CD4-positive, alpha-beta T cell treated with Interleukin-21 for 1 hour (primary cell): ENCODE data around the gene ERC1.
"Not testable (repeated sequence)": the region's sequence is repeated elsewhere in the genome, so short reads cannot be mapped to it uniquely, and the experiment has no call there.

Experiments used
- DNase-seq: peaks from one replicate; pipeline ENCODE4 v3.0.0-alpha.2; 2020

ERC1 gene

GRCh38 chr12:1246637-1247036, 255.6 kb downstream of the ERC1 start:
- no peak for DNase-seq

GRCh38 chr12:1250641-1251040, 259.6 kb downstream of the ERC1 start:
- DNase-seq, result no peak

DNA sequence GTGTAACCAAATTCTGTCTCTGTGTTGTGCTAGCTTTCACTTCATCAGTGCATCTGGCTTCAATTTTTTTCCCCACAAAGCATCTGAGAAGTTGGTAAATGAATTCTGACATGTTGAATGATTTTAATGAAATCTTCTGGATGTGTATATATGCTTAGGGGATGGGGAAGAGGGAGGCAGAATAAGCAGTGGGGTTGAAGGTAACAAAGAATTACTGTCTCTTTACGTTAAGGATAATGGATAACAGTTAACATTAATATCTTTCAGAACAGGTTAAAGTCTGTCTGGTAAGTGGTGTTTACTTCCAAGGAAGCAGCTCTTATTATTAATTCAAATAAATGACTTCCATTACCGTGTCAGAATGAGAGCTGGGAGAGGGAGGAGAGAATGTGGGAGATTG, 261.7 kb downstream of the ERC1 start:
- no peak for DNase-seq

DNA sequence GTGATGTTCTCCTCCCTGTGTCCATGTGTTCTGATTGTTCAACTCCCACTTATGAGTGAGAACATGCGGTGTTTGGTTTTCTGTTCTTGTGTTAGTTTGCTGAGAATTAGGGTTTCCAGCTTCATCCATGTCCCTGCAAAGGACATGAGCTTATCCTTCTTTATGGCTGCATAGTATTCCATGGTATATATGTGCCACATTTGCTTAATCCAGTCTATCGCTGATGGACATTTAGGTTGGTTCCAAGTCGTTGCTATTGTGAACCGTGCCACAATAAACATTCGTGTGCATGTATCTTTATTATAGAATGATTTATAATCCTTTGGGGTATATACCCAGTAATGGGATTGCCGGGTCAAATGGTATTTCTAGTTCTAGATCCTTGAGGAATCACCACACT, 264.1 kb downstream of the ERC1 start:
- not testable (repeated sequence) for DNase-seq

- not testable (repeated sequence) for DNase-seq
Observed at GRCh38 chr12:1255854-1256253, 264.8 kb downstream of the ERC1 start.

- no peak for DNase-seq
Observed at GRCh38 chr12:1256285-1256684, 265.3 kb downstream of the ERC1 start.

- DNase-seq, result no peak
Observed at GRCh38 chr12:1256991-1257390, 266.0 kb downstream of the ERC1 start.

GRCh38 chr12:1262011-1262410, 271.0 kb downstream of the ERC1 start:
- no peak for DNase-seq

DNA sequence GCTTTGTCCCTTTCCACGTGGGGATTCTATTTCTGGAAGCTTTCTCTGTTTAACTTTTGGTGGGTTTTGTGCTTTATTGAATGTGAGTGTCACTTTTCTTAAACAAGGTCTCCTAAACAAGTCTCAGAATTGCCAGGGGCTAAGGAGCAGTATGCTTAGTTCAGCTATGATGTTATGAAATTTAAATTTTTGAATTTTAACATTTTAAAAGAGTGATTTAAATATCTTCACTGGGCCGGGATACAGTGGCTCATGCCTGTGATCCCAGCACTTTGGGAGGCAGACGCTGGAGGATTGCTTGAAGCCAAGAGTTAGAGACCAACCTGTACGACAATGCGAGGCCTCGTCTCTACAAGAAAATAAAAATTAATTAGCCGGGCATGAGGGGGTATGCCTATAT, 276.2 kb downstream of the ERC1 start:
- DNase-seq, result no peak

GRCh38 chr12:1272142-1272541, 281.1 kb downstream of the ERC1 start:
- peak; percentile 4 for DNase-seq

DNA sequence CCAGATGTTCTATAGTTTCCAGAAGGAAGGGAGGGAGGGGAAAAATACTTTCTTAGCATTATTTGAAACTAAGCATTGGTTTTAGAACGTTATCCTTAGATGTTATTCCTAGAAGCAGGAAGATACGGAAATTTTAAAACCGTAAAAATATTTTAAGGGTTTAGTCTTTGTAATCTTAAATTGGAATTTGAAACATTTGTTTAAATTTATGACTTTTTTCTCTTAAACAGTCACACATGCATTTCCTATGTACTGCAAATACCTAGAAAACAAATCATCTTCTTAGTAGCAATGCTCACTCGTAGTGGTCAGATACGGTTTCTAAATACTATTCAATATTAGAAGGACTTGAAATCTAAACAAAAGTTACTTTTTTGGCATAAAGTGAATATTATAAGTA, 282.0 kb downstream of the ERC1 start:
- DNase-seq, result no peak

DNA sequence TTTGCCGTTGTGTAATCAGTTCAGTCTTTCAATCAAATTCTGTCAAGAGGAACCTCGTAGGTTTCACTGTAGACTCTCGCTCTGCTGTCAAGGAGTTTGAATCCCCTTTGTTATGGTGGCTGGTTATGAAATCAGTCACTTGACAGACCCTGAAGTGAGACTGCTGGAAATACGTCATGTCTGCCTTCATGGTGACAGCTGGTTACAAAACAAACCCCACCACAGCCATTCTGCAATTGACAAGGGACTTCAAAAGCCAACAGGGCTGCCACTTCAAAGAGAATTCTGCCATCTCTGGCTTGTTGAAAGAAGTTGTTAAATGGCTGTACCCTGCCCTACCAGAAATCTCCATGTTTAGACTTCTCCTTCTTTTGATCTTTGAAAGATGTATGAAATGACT, 286.9 kb downstream of the ERC1 start:
- DNase-seq, result peak; percentile 47

DNA sequence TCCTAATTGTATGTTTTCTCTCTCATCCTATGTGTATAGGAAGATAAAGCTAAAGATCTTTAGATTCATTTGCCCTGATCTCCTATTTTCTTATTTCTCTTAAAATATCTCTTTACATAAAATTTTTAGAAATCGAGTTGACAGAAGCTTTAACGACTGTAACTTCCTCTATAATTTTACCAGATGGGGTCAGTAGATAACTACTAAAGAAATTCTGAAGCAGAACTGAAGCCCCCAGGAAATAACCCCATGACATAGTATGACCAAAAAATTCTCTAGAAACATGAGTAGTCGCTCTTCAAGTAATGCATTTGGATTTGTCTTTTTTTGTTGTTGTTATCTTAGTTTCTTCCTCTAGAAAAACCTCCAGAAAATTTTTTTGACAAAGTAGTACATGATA, 288.0 kb downstream of the ERC1 start:
- no peak for DNase-seq

DNA sequence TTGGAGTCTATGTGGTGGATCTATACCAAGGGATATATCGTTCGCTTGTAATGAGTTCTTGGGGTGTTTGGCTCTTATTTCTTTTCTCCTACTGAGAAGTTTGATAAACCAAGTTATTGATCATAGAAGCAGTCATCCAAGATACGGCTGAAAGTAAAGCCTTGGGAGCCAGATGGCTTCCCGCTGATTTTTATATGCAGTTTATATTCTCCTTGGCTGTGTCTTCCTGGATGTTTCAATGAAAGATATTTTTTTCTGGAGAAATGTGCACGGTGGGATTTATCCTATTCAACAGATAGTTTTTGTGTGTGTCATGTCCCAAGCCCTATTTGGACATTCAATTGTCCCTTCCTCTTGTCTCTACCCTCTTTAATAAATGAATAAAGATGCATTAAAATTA, 289.0 kb downstream of the ERC1 start:
- no peak for DNase-seq

DNA sequence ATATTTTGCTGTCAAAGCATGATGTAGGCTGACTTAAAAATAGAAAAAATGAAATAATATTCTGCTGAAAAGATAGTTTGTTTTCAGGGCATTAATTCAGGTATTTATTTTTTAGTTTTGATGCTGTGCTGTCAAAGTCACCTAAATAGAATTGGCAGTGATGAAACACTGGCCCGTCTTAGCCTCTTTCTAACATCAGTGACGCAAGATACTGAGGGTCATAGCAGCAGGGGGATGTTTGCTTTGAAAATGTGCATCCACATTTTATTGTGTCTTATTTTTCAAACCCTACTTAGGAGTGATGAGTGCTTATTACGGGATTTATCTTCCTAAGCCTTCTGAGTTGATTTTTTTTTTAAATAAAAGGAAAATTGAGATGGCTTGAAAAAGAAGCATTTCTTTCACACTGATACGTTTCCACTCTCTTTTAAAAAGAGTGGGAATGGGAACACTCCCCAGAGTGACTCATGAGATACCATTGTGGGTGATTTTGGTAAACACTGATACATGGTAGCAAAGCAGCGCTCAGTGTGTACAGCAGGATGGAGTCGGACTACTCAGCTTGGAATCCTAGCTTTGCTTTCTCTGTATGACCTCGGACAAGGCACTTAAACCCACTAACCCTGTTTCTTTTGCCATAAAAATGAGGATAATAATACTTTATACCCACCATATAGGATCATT, 290.8 kb downstream of the ERC1 start:
- DNase-seq, result no peak

DNA sequence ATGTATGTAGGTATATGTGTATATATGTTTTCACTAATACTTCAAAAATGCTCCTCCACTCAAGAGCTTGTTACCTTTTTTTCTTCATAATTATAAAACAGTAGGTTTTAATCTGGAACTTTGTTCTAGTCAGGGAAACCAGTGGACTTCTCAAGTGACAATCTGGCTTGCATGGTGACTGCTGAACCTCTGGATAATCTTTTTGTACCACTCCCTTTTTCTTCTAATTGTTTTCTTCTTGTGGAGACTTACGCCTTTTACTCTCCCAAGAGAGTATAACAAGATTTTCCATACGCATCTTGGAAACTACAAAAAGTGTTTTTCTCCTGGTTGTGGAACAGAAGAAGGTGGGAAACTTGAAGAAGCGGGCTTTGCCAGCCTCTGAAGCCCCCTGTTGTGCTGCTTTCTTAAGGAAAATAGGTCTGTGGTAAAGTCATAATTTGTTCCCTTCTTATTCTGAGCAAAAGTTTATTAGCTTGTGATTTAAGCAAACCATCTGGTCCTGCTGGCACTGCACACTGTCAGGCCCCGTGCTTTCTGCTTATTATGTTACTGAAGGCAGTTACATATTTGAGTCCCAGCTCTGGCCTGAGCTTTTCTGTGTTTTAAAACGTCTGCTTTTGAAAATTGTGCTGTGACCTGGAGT, 291.8 kb downstream of the ERC1 start:
- no peak for DNase-seq

DNA sequence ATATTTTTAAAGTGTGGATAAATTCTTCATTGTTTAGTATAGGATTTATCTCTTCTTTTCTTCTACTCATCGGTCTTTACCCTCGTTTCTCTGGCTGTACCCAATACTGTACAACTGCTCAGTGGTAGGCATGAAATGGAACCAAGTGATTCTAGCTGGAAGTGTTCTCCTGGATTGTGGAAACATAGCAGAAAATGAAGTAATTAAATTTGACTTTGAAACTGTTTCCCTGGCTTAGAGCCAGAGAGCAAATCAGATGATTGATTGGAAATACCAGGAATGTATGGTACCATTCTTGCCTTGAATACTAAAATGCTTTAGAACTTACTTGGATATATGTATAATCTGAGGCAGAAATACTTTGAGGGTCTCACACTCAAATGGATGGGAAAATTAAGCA, 292.3 kb downstream of the ERC1 start:
- no peak for DNase-seq

DNA sequence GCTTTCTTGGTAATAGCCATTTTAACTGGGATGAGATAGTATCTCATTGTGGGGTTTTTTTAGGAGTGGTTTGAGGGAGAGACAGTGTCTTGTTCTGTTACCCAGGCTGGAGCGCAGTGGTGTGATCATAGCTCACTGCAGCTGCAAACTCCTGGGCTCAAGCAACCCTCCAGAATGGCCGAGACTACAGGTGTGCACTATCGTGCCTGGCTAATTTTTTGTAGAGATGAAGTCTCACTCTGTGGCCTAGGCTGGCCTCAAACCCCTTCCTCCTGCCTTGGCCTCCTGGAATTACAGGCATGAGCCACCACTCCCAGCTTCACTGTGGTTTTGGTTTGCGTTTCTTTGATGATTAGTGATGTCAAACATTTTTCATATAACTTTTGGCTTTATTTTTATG, 293.6 kb downstream of the ERC1 start:
- DNase-seq, result no peak

DNA sequence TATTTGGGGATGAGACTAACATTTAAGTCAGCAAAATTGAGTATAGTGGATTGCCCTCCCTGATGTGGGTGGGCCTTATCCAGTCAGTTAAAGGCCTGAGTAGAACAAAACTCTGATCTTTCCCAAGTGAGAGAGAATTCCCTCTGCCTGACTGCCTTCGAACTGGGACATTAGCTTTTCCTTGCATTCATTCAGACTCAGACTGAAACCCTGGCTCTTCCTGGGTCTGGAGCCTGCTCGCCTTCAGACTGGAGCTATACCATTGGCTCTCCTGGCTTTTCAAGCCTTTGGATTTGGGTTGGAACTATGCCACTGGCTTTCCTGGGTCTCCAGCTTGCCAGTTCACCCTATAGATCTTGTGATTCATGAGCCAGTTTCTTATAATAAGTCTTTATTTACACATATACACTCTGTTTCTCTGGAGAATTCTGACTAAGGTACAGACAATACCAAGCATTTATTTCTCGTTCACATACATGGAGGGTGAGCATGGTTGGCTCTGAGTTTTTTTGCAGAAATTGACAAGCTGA, 296.5 kb downstream of the ERC1 start:
- no peak for DNase-seq

GRCh38 chr12:1288333-1288732, 297.3 kb downstream of the ERC1 start:
- no peak for DNase-seq

DNA sequence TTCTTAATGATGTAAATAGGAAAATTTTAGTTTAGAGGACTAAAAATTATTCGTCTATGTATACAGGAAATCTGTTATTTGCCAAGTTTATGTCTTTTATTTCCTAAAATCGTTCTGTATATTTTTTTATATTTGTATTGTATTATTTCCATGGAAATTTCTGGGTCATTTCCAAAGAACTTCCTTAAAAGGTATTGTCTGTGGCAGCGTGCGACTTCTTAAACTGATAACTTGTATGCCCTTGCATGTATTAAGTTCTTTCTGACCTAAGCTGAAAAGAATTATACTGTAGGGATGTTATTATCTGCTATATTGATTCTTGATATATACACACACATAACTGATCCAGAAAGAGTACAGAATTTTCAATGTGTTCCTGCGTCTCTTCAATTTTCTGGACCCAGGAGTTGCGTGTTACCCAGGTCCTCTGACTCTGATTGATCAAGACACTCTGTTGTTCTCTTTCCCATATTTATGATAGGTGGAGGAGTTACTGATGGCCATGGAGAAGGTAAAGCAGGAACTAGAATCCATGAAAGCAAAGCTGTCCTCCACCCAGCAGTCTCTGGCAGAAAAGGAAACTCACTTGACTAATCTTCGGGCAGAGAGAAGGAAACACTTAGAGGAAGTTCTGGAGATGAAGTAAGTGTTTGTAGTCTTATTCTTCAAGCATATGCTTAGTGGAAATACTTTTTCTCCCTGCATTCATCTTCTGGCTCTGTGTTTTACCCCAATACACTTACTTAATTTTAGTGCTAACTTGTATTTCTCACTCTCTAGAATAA, 298.5 kb downstream of the ERC1 start:
- no peak for DNase-seq

GRCh38 chr12:1290716-1291115, 299.7 kb downstream of the ERC1 start:
- no peak for DNase-seq

GRCh38 chr12:1291601-1292332, 300.7 kb downstream of the ERC1 start:
- no peak for DNase-seq
